Right kidney (tissue), 1 donor: ENCODE data around the gene MAPK1.
"Not testable (repeated sequence)": the region's sequence is repeated elsewhere in the genome, so short reads cannot be mapped to it uniquely, and the experiment has no call there.

Source experiments
- DNase-seq: peaks from one replicate; pipeline ENCODE4 v3.0.0-alpha.2; 2016

MAPK1 gene

DNA sequence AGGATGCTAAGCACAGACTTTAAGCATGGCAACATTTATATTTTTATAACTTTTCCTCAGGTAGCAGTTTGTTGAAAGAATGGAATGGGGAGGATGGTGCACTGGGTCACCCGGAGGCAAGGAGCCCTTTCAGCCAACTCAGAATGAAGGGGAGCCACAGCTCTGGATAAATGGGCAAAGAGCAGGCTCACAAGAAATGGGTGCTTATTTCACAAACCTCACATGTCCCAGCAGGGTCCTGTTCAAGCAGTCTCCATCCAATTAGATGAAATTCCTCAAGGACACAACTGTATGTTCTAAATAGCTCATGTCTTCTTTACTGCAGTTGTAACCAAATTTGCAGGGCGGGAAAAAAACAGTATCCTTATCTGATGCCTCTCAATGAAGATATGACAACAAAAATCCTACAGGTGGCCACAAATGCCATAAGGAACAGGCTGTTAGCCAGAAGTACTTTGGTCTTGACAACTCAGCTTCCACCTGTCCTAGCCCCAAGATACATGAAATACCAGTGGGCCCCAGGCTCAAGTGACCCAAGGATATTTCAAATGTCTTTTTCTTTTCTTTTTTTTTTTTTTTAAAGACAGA lies 48.2 kb downstream of the MAPK1 start:
- no peak for DNase-seq

DNA sequence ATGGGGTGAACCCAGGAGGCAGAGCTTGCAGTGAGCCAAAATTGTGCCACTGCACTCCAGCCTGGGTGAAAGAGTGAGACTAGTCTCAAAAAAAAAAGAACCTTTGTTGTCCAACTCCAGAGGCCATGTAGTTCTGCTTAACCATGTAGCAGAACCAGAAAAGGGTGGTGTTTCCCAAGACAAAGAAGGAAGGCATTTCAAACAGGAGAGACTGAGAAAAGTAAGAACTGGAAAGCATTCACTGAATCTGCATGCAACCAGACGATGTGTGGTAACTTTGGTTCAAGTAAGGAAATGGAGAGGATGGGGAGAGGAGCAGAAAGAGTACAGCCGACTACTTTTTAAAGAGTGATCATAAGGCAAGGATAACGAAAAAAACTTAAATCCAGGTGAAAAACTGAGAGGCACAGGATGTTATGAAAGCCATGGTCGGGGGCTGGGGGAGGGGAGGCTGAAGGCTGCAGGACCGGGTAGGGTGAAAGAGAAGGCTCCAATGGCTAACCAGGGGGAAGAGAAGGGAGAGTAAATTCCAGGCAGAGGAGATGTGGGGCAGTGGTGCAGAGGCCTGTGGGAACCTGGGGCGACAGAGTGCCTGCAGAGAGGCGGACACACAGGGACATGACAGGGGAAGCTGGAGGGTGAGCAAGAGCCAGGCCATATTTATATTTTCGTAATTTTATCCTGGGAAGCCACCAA lies 48.8 kb downstream of the MAPK1 start:
- DNase-seq: no peak

DNA sequence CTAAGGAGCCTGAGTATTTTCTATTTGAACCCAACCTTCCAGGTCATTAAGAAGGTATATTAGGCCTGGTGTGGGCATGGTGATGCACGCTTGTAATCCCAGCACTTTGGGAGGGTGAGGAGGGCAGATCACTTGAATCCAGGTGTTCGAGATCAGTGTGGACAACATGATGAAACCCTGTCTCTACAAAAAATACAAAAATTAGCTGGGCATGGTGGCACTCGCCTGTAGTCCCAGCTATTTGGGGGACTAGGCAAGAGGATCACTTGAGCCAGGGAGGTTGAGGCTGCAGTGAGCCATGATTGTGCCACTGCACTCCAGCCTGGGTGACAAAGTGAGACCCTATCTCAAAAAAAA lies 50.0 kb downstream of the MAPK1 start:
- DNase-seq: not testable (repeated sequence)

- DNase-seq: no peak
These were observed 50.5 kb downstream of the MAPK1 start for GRCh38 chr22:21816787-21817496.

DNA sequence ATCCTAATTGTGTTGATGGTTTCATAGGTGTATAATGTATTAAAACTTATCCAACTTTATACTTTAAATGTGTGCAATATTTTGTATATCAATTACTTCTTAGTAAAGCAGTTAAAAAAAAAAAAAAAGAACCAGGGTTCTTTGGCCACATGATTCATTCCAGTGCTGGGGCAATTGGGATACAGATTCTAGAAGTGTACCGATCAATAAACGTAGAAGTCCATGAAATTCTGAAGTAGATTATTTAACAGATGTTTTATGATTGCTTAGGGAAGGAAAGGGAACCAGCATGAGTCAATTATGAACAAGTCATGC lies 51.0 kb downstream of the MAPK1 start:
- no peak for DNase-seq

DNA sequence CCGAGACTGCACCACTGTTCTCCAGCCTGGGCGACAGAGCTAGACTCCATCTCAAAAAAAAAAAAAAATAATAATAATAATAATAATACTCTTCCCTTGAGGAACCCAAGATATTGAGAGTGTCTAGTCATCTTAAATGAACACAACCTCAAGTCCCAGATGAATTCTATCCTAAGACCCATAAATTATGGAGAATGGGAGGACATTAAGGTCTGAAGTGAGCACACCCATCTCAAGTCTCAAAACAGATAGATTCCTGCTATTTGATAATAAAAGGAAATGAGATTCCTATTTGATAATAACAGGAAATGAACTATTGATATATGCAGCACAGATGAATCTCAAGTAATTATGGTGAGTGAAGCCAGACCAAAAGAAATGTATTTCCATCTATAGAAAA lies 51.5 kb downstream of the MAPK1 start:
- no peak for DNase-seq

DNA sequence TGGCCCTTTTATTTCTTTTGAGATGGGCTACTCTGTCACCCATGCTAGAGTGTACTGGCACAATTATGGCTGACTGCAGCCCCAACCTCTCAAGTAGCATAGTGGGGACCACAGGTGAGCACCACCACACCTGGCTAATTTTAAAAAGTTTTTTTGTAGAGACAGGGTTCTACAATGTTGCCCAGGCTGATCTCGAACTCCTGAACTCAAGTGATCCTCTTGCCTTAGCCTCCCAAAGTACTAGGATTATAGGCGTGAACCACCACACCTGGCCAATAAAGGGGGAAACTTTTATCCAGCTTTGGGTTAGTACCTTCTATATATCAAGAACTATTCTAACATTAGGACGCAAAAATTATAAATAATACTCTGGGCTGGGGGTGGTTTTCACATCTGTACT lies 52.1 kb downstream of the MAPK1 start:
- DNase-seq: no peak

DNA sequence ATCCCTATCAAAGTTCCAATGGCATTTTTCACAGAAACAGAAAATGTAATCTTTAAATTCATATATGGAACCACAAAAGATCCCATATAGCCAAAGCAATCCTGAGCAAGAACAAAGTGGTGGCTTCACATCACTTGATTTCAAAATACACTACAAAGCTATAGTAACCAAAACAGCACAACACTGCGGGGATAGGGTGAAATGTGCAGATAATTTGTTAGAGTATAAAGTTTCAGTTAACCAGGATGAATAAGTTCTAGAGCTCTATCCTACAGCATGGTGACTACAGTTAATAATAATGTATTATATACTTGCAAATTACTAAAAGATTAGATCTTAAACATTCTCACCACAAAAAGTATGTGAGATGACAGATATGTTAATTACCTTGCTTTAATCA lies 55.5 kb downstream of the MAPK1 start:
- DNase-seq: no peak

- no peak for DNase-seq
These were observed 59.6 kb downstream of the MAPK1 start for GRCh38 chr22:21807544-21808529.

DNA sequence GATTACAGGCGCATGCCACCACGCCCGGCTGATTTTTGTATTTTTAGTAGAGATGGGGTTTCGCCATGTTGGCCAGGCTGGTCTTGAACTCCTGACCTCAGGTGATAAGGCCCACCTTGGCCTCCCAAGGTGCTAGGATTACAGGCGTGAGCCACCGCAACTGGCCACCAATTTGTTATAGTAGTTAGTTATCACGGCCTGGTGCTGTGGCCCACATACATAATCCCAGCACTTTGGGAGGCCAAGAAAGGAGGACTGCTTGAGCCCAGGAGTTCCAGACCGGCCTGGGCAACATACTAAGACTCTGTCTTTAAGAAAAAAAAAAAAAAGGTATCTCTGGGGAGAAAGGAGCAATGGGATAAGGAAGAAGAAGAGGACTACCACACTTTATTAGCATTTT lies 62.1 kb downstream of the MAPK1 start:
- not testable (repeated sequence) for DNase-seq

DNA sequence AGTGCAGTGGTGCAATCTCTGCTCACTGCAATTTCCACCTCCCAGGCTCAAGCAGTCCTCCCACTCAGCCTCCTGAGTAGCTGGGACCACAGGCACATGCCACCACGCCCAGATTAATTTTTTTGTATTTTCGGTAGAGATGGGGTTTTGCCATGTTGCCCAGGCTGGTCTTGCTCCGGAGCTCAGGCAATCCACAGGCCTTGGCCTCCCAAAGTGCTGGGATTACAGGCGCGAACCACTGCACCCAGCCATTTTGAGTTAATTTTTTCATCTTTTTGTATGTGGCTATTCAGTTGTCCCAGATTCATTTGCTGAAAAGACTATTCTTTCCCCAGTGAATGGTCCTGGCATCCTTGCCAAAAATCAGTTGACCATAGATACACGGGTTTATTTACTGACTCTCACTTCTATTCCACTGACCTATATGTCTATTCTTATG lies 63.6 kb downstream of the MAPK1 start:
- DNase-seq: no peak

DNA sequence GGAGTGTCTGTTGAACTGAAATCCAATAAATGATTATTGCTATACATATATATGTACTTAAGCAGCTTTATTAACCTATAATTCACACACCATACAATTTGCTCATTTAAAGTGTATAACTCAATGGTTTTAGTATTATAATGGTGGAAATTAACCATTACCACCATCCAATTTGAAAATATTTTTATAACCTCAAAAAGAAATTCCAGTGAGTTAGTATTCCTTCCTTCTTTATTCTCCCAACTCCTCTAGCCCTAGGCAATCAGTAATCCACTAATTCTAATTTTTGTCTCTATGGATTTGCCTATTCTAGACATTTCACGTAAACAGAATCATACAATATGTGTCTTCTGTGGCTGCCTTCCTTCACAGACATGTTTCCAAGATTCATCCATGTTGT lies 64.8 kb downstream of the MAPK1 start:
- no peak for DNase-seq

- DNase-seq: no peak
These were observed 65.4 kb downstream of the MAPK1 start for GRCh38 chr22:21802056-21802455.

DNA sequence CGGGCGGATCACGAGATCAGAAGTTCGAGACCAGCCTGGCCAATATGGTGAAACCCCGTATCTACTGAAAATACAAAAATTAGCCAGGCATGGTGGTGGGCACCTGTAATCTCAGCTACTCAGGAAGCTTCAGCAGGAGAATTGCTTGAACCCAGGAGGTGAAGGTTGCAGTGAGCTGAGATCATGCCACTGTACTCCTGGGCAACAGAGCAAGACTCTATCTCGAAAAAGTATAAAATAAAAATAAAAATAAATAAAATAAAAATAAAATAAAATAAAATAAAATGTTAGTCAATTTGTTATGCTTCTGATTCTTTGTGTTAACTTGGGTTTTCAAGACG lies 66.2 kb downstream of the MAPK1 start:
- DNase-seq: not testable (repeated sequence)

GRCh38 chr22:21800552-21801303 lies 66.7 kb downstream of the MAPK1 start:
- DNase-seq: no peak

DNA sequence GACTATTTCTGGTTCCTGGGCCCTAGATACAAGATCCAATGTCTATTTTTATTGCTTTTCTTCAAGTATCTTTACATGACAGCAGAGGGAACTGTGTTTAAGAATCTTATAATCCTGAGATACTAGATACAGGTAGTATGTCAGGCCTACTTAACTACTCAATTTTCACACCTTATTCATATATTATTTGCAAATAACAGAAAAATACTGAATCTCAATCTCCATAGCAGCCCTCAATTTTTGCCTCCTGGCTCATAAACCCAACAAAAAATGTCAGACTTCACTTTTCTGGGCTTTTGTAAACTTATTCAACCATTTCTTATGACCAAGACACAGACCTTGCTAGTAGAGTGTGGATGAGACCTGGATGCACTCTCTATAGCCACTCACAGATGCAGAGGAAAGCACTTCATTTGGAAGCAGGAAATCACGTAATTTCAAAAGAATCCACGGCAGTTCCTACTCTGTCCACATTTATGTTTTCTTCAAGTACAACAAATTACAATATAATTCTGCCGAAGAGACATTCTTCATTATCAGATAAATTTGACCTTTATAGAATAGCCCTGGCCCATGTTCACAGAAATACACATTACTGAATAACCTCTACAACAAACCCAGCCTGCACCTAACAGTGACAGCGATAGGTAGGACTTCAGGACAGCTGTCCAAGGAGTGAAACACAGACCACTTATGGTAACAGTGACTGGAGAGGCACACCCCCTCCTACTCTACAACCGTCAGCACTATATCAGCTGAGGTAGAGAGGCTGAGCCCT lies 69.8 kb downstream of the MAPK1 start:
- DNase-seq: no peak

GRCh38 chr22:21796863-21797262 lies 70.6 kb downstream of the MAPK1 start:
- no peak for DNase-seq

DNA sequence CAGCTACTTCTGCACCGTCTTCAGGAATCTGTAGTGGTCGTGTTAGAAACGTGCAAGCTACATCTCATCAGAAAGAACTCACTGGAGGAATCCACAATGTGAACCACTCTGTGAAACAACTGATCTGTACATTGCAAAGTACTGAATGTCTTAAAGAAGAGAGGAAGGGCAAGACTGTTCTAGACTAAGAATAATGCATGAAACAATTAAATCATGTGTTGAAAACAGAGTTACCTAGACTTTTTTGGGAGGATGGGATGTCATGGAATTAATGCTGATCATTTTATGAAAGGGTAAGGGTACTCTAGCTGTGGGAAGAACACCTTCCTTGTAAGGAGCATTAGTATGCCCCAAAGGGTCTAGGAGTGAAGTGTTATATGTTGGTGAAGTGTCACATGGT lies 71.2 kb downstream of the MAPK1 start:
- DNase-seq: no peak

- not testable (repeated sequence) for DNase-seq
These were observed 73.7 kb downstream of the MAPK1 start for GRCh38 chr22:21793716-21794115.

DNA sequence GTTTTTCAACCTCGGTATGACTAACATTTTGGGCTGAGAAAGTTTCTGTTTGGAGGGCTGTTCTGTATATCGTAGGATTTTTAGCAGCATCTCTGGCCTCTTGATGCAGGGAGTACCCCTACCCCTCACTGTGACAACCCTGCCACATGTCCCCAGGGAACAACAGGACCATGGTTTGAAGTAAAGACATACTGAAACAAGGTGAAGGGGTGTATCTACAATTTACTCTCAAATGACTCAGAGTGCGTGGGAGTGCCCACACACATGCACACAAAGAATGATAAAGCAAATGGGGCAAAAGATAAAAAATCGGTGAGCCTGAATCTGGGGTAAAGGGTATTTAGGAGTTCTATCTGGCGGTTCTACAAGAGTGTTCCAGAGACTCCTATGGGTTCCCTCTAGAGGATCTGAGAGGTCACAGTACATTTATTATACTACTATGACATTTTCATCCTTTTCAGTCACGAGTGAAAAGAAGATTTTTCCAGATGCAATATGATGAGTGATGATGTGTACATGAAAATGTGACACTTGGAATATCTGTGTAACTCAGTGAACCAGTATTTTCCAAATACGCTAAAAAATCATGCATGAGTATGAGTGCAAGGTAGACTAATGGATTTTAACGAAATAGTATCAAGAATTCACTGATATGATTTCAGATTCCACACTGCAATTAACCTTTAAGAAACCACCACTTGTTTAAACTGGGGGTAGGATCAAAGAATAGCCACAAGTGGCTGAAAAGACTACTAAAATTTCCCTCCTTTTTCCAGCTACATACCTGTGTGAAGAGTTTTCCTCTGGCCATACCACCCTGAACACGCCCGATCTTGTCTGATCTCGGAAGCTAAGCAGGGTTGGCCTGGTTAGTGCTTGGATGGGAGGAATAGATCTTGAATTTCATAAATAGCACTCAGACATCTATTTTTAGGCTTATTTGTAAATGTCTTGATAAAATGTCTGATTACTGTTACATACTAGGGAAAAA lies 75.5 kb downstream of the MAPK1 start:
- DNase-seq: no peak
